H1 (cell line): ENCODE measurements around the gene CD300LB.

Experiments
- CREB1 ChIP-seq: IDR thresholded peaks from 2 replicates; pipeline ENCODE4 v1.6.1; 2012; ENCODE audit warnings: inconsistent platforms
- RFX5 ChIP-seq: IDR thresholded peaks from 2 replicates; pipeline ENCODE4 v1.6.1; 2011; ENCODE audit warnings: low read depth, low read length, improper control_type of control experiment, borderline replicate concordance

DNA sequence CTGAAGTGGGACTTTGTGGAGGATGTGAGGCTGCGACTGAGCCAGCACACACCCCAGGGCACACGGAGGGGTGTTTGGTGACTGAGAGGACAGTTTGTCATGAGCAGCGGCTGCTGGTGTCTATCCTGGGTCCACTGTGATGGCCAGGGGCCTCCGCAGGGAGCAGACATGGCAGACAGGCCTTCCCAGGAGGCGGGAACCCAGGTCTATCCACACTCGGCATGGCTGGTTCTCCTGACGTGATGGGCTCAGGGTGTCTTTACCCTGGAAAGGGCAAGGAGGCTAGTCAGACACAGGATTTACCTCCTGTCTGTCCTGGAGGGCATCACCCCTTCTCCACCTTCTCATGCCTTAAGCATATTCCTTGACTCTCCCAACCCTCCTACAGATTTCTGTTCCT is 15.3 kb upstream of the CD300LB start:
- no peak for TF ChIP-seq RFX5
- no peak for TF ChIP-seq CREB1
